Loucy (cell line): ENCODE results near the gene XKRX.

Experiments used
- H2AFZ ChIP-seq: fragments of 200-600 bp; sonication (generic); 2 replicates; pipeline ENCODE4 v1.6.0; 2016; ENCODE audit warnings: antibody characterized with exemption, mild to moderate bottlenecking, low read length, moderate library complexity
- H3F3A ChIP-seq: fragments of 200-600 bp; 2 replicates; pipeline ENCODE4 v1.6.0; 2016; ENCODE audit warnings: antibody characterized with exemption, low read depth, mild to moderate bottlenecking
- H3K27me3 ChIP-seq: fragments of 200-600 bp; sonication (generic); 2 replicates; pipeline ENCODE4 v1.6.1; 2014; ENCODE audit warnings: low read length, mild to moderate bottlenecking; ENCODE audit not compliant: insufficient read depth, poor library complexity, severe bottlenecking
- H3K36me3 ChIP-seq: fragments of 200-600 bp; sonication (generic); 2 replicates; pipeline ENCODE4 v1.6.1; 2016; ENCODE audit warnings: low read length; ENCODE audit not compliant: insufficient read depth
- H3K4me1 ChIP-seq: fragments of 200-600 bp; sonication (generic); 2 replicates; pipeline ENCODE4 v1.5.1; 2014; ENCODE audit warnings: low read length, mild to moderate bottlenecking; ENCODE audit not compliant: insufficient read depth, poor library complexity, severe bottlenecking
- H3K4me2 ChIP-seq: fragments of 200-600 bp; sonication (generic); 2 replicates; pipeline ENCODE4 v1.6.0; 2014; ENCODE audit warnings: antibody characterized with exemption, low read length, low read depth, mild to moderate bottlenecking; ENCODE audit not compliant: poor library complexity, severe bottlenecking
- H3K4me3 ChIP-seq: fragments of 200-600 bp; sonication (generic); 2 replicates; pipeline ENCODE4 v1.5.1; 2014; ENCODE audit warnings: low read length, mild to moderate bottlenecking, mixed read lengths; ENCODE audit not compliant: poor library complexity, severe bottlenecking
- H3K79me2 ChIP-seq: fragments of 200-600 bp; sonication (generic); 2 replicates; pipeline ENCODE4 v1.6.1; 2014; ENCODE audit warnings: low read length; ENCODE audit not compliant: insufficient read depth
- H3K9ac ChIP-seq: fragments of 200-600 bp; sonication (generic); 2 replicates; pipeline ENCODE4 v1.6.0; 2014; ENCODE audit warnings: mild to moderate bottlenecking, low read depth, low read length, moderate library complexity; ENCODE audit not compliant: poor library complexity, severe bottlenecking
- H3K9me2 ChIP-seq: fragments of 200-600 bp; sonication (generic); replicated peaks from 2 replicates; pipeline ENCODE4 v1.6.1; 2016; ENCODE audit warnings: low read depth, low read length, mixed read lengths
- H3K9me3 ChIP-seq: fragments of 200-600 bp; sonication (generic); 2 replicates; pipeline ENCODE4 v1.6.1; 2014; ENCODE audit warnings: mild to moderate bottlenecking, antibody characterized with exemption, low read length, low read depth; ENCODE audit not compliant: insufficient read depth
- H4K20me1 ChIP-seq: fragments of 200-600 bp; sonication (generic); 2 replicates; pipeline ENCODE4 v1.6.0; 2014; ENCODE audit warnings: antibody characterized with exemption, low read length, mild to moderate bottlenecking; ENCODE audit not compliant: insufficient read depth, poor library complexity, severe bottlenecking
- EZH2phosphoT487 ChIP-seq: fragments of 200-600 bp; IDR thresholded peaks from 2 replicates; pipeline ENCODE4 v1.6.1; 2018; ENCODE audit warnings: antibody characterized with exemption, mild to moderate bottlenecking, moderate library complexity, borderline replicate concordance
- TF ChIP-seq, protein P1 (sequence below): fragments of 200-600 bp; sonication (generic); conservative IDR thresholded peaks from 2 replicates; pipeline ENCODE4 v1.5.1; 2014; ENCODE audit warnings: mild to moderate bottlenecking, antibody characterized with exemption, low read length

XKRX gene

DNA sequence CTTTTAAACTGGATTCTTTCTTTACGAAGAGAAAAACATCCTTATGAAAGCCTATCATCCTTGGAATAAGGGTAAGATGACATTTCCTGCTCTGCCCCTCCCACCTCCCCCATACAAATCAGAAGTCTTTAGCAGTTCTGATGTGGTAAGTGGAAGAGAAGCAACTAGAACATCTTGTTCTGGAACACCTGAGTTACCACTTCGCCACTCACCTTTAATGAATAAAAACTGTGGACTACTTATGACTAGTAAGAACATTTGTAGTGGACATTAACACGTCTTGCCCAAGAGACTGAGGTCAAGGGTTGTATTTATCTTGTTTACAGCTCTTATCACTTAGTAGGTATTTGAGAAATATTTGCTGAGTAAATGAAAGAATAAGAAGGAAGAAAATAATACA is 4.3 kb downstream of the XKRX start:
- no peaks in the 10 kb centered on the region for H3K79me2 ChIP-seq
- TF ChIP-seq EZH2phosphoT487: no peak
- TF ChIP-seq, protein P1, sequence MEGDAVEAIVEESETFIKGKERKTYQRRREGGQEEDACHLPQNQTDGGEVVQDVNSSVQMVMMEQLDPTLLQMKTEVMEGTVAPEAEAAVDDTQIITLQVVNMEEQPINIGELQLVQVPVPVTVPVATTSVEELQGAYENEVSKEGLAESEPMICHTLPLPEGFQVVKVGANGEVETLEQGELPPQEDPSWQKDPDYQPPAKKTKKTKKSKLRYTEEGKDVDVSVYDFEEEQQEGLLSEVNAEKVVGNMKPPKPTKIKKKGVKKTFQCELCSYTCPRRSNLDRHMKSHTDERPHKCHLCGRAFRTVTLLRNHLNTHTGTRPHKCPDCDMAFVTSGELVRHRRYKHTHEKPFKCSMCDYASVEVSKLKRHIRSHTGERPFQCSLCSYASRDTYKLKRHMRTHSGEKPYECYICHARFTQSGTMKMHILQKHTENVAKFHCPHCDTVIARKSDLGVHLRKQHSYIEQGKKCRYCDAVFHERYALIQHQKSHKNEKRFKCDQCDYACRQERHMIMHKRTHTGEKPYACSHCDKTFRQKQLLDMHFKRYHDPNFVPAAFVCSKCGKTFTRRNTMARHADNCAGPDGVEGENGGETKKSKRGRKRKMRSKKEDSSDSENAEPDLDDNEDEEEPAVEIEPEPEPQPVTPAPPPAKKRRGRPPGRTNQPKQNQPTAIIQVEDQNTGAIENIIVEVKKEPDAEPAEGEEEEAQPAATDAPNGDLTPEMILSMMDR: no peak
- H3K9me3 ChIP-seq: no peaks in the 10 kb centered on the region

DNA sequence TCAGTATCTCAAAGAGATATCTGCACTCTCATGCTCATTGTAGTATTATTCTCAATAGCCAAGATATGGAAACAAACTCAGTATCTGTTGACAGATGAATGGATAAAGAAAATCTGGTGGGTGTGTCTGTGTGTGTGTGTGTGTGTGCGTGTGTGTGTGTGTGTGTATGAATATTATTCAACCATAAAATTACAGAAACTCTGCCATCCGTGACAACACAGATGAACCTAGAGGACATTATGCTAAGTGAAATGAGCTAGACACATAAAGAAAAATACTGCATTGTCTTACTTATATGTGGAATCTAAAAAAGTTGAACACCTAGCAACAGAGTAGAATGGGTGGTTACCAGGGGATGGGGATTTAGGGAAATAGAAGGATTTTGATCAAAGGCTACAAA is 13.2 kb downstream of the XKRX start:
- Histone ChIP-seq H3F3A (no peaks in the 10 kb centered on the region), H3K79me2 (no peaks in the 10 kb centered on the region), H3K9me3 (no peaks in the 10 kb centered on the region), H3K4me3 (no peak overlapping the region), H3K4me2 (no peak overlapping the region), H3K4me1 (no peaks in the 10 kb centered on the region), H3K36me3 (no peaks in the 10 kb centered on the region), H3K27me3 (no peaks in the 10 kb centered on the region), H4K20me1 (no peaks in the 10 kb centered on the region), H2AFZ (no peak overlapping the region), H3K9me2 (no peaks in the 10 kb centered on the region), H3K9ac (no peak overlapping the region)
- TF ChIP-seq, protein P1: no peak
- TF ChIP-seq EZH2phosphoT487: no peak

More for the DNA sequence above, 4.3 kb downstream of the XKRX start:
- Histone ChIP-seq H2AFZ (no peak overlapping the region), H3K4me3 (no peak overlapping the region), H3K27me3 (no peaks in the 10 kb centered on the region), H3F3A (no peaks in the 10 kb centered on the region), H3K9me2 (no peaks in the 10 kb centered on the region), H3K4me1 (no peaks in the 10 kb centered on the region), H3K36me3 (no peaks in the 10 kb centered on the region), H3K4me2 (no peak overlapping the region), H3K9ac (no peak overlapping the region), H4K20me1 (no peaks in the 10 kb centered on the region)

DNA sequence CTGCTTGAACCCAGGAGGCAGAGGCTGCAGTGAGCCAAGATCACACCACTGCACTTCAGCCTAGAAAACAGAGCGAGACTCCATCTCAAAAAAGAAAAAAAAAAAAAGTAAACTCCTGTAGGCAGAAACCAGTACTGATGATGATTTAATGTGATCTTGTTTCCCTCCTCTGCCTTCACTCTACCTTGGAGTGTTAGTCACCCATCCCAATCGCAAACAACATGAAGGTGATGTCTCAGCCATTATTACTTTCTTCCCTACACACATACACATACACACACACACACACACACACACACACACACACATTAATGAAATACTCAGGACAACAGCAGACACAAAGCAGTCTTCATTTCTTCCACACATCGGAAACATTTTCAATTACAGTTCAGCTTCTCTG is 15.6 kb downstream of the XKRX start:
- Histone ChIP-seq H3K4me3 (no peak overlapping the region), H4K20me1 (no peaks in the 10 kb centered on the region), H3K27me3 (no peaks in the 10 kb centered on the region), H3K9me2 (no peaks in the 10 kb centered on the region), H3K9me3 (no peaks in the 10 kb centered on the region), H3K4me1 (no peaks in the 10 kb centered on the region), H3K36me3 (no peaks in the 10 kb centered on the region), H3K4me2 (no peak overlapping the region), H3K79me2 (no peaks in the 10 kb centered on the region), H2AFZ (no peak overlapping the region), H3F3A (no peaks in the 10 kb centered on the region), H3K9ac (no peak overlapping the region)
- TF ChIP-seq, protein P1: no peak
